Inferior parietal cortex (tissue), 1 donor: Measurements from ENCODE around the gene CHST5.
"Not testable (repeated sequence)": the region's sequence is repeated elsewhere in the genome, so short reads cannot be mapped to it uniquely, and the experiment has no call there.

Experiments used
- DNase-seq: peaks from one replicate; pipeline ENCODE4 v3.0.0-alpha.2; 2016; ENCODE audit errors: extremely low spot score

Gene CHST5

GRCh38 chr16:75550211-75550662 lies 14.3 kb upstream of the CHST5 start:
- peak; percentile 72 for DNase-seq

DNA sequence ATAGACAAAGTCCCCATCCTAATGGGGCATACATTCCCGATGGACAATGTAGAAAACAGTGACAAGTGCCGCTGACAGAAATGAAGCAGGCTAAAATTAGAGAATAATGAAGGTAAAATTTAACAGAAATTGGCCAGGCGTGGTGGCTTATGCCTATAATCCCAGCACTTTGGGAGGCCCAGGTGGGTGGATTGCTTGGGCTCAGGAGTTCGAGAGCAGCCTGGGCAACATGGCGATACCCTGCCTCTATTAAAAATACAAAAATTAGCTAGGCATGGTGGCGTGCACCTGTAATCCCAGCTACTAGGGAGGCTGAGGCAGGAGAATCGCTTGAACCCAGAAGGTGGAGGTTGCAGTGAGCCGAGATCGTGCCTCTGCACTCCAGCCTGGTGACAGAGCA lies 12.5 kb upstream of the CHST5 start:
- DNase-seq: not testable (repeated sequence)

DNA sequence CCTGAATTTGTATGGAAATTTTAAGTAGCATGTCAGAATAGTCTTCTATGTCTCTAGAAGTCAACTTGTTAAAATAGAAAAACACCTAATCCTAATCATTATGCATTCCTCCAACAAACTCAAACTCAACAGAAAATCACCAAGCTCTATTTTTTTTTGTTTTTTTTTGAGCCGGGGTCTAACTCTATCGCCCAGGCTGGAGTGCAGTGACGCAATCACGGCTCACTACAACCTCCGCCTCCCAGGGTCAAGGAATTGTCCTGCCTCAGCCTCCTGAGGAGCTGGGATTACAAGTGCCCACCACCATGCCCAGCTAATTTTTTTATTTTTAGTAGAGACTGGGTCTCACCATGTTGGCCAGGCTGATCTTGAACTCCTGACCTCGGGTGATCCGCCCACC lies 10.4 kb upstream of the CHST5 start:
- DNase-seq: no peak

DNA sequence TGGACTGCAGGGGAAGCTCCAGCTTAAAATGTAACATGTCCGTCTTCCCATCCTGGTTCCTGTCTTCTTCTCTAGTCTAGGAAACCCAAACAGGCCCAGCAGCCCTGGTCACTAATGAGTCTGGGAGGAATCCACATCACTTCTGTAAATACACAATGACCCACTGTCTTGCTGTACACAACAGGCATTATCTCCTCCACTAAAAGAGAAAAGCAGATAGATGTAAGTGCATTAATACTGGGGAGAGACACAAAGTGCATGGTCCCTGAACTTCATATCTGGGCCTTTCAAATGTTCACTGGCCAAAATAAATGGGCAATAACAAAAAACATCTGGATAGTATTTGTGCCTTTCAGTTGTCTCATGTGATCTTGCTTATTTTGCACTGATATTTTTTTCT lies 10.0 kb upstream of the CHST5 start:
- not testable (repeated sequence) for DNase-seq

GRCh38 chr16:75542462-75542861 lies 6.6 kb upstream of the CHST5 start:
- not testable (repeated sequence) for DNase-seq

GRCh38 chr16:75541236-75541635 lies 5.3 kb upstream of the CHST5 start:
- DNase-seq: no peak

DNA sequence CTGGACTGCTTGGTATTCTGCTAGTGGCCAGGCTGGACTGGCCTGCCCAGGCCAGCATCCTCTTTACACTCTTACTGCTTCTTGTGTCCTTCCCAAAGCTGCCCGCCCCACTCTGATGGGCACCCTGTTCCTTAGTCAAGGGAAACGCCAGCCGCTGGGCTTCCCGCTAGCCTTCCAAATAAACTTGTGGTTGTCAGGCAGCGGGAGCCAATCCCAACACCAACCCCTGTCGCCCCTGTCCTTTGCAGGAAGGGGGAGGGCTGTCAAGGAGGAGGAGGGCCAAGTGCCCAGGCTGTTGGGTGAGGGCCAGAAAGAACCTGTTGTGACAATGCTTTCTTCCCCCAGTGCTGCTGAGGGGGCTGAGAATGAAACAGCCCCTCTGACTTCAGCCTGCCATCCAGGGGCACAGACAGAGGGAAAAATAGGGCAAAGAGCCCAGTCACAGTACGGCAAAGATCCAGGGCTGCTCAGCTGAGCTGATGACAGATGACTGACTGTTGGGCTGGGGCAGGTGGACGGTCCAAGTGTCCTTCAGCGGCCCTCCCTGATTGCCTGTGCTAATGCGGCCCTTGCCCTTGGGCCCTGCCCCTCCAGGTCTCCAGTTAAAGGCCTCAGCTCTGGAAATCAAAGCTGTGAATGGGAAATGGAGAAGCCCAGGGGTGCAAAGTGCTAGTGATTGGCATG lies 3.1 kb upstream of the CHST5 start:
- not testable (repeated sequence) for DNase-seq

GRCh38 chr16:75537776-75538175 lies 1.9 kb upstream of the CHST5 start:
- DNase-seq: no peak

DNA sequence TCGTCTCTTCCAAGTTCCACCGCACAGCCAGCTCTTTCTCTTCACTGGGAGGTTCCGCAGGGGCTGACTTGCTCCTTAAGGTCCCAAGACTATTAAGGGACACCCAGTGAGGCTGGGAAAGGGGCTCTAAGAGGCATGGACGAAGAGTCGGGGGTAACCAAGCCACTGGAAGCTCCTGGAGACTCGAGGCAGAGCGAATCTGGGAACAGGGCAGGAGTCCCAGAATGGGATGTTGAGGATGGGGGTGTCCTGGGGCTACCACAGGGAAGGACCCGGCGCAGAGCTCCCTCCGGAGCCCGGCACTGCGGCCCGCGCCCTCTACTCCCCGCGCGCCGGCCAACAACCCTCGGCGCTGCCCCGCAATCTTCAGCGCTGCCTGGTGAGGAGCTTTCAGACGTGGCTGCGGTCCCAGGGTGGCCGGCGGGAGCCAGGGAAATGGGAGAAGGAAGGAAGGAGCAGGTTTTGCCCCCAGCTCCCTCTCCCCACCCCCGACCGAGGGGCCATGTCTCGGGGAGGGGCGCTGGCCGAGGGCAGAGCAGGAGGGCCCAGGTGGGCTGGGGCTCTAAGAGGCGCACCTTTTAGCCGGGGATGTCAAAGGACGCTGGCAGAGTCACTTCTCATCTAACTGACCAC lies 581 bp downstream of the CHST5 start:
- no peak for DNase-seq

GRCh38 chr16:75534560-75535205 lies 1.2 kb downstream of the CHST5 start:
- no peak for DNase-seq

GRCh38 chr16:75532791-75533190 lies 3.1 kb downstream of the CHST5 start:
- no peak for DNase-seq

- no peak for DNase-seq
Observed at GRCh38 chr16:75532142-75532765, 3.7 kb downstream of the CHST5 start.

GRCh38 chr16:75529959-75530358 lies 5.9 kb downstream of the CHST5 start:
- DNase-seq: no peak

GRCh38 chr16:75529056-75529905 lies 6.6 kb downstream of the CHST5 start:
- no peak for DNase-seq

GRCh38 chr16:75527825-75528299 lies 8.0 kb downstream of the CHST5 start:
- no peak for DNase-seq

- no peak for DNase-seq
Observed at GRCh38 chr16:75526032-75526790, 9.7 kb downstream of the CHST5 start.

- DNase-seq: no peak
Observed at GRCh38 chr16:75519175-75519574, 16.7 kb downstream of the CHST5 start.

- not testable (repeated sequence) for DNase-seq
Observed at GRCh38 chr16:75516189-75516966, 19.5 kb downstream of the CHST5 start.

DNA sequence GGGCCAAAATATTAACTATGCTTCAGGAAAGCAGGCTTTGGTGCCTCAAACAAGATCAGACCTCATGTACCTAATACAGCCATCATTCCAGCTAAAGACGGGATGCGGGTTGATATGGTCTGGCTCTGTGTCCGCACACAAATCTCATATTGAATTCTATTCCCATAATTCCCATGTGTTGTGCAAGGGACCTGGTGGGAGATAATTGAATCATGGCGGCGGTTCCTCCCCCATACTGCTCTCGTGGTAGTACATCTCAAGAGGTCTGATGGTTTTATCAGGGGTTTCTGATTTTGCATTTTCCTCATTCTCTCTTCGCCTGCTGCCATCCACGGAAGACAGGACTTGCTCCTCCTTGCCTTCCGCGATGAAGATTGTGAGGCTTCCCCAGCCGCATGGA lies 21.6 kb downstream of the CHST5 start:
- DNase-seq: no peak

DNA sequence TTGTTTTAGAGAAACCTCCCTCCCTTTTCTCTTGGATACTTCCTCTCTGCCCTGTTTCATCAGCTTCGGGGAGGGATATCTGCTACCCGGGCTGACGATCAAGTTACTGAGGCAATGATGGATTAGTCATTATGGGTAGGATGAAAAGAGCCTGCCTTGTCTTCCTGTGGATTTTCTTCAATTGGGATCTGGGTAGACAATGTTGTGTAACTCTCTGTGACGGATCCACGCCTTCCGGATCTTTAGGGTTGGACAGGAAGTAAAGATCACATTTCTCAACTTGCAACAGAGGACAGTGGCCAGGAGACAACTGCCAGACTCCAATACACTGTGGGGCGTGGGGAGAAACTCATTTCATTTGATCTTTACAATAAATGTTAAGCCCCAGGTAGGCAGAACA lies 29.3 kb downstream of the CHST5 start:
- DNase-seq: no peak
